ENCODE measurements around the gene GLRA1. TPM values are rescaled to one million over a fixed set of nuclear protein-coding genes. Genes with fewer than 3 reads are reported as not detected.
"Not testable (repeated sequence)": the region's sequence is repeated elsewhere in the genome, so short reads cannot be mapped to it uniquely, and the experiment has no call there.

GLRA1 gene
- total and polyA plus RNA-seq, 5 experiments from 2014 or later = not detected

- Mint-ChIP-seq H3K4me1 (peaks cover 0 to 4% (median 0%) of the 10 kb centered on the region in 4 donors), H3K9me3 (peaks cover 0 to 7% (median 0%) of the 10 kb centered on the region in 9 donors), H3K27ac (no peak overlapping the region), H3K4me3 (no peak overlapping the region), H3K27me3 (peaks cover 0 to 1% (median 0%) of the 10 kb centered on the region in 5 donors), H3K36me3 (peaks cover 0 to 5% (median 0%) of the 10 kb centered on the region in 3 donors)
- POLR2A ChIA-PET = no interaction called here
- ATAC-seq (no peak), DNase-seq (no peak)
Measured at GRCh38 chr5:151870820-151871219, 53.8 kb downstream of the GLRA1 start.

GRCh38 chr5:151870271-151870670 lies 54.4 kb downstream of the GLRA1 start:
- ATAC-seq (no peak), DNase-seq (no peak)
- peaks cover 0 to 5% (median 0%) of the 10 kb centered on the region in 3 donors for H3K36me3 Mint-ChIP-seq
- peaks cover 0 to 4% (median under 1%) of the 10 kb centered on the region in 4 donors for H3K4me1 Mint-ChIP-seq
- H3K9me3 Mint-ChIP-seq = peaks cover 0 to 7% (median 0%) of the 10 kb centered on the region in 9 donors
- H3K27me3 Mint-ChIP-seq = peaks cover 0 to 1% (median 0%) of the 10 kb centered on the region in 5 donors
- H3K4me3 Mint-ChIP-seq = no peak overlapping the region
- no peak overlapping the region for H3K27ac Mint-ChIP-seq
- POLR2A ChIA-PET = no interaction called here

- peaks cover 0 to 7% (median 0%) of the 10 kb centered on the region in 9 donors for H3K9me3 Mint-ChIP-seq
- H3K4me3 Mint-ChIP-seq = no peak overlapping the region
- peaks cover 0 to 4% (median 0%) of the 10 kb centered on the region in 5 donors for H3K27me3 Mint-ChIP-seq
- no peak for DNase-seq
- H3K4me1 Mint-ChIP-seq = peaks cover 0 to 4% (median under 1%) of the 10 kb centered on the region in 4 donors
- POLR2A ChIA-PET = no interaction called here
- ATAC-seq = no peak
- H3K36me3 Mint-ChIP-seq = peaks cover 0 to 5% (median 0%) of the 10 kb centered on the region in 3 donors
- H3K27ac Mint-ChIP-seq = no peak overlapping the region
Measured at GRCh38 chr5:151869843-151870242, 54.8 kb downstream of the GLRA1 start.

- H3K4me3 Mint-ChIP-seq = no peak overlapping the region
- H3K36me3 Mint-ChIP-seq = no peaks in the 10 kb centered on the region
- ATAC-seq = peak in 1 of 2 donors; percentile 79
- peaks cover 0 to 5% (median 0%) of the 10 kb centered on the region in 9 donors for H3K9me3 Mint-ChIP-seq
- DNase-seq = peak in 4 of 10 donors; percentile 11 to 24 (median 16)
- POLR2A ChIA-PET = interaction anchor here (0.7 kb wide), 1 partner anchor 87 kb away, joined by 4 read pairs; no protein-coding TSS in a partner anchor
- peaks cover 0 to 7% (median 0%) of the 10 kb centered on the region in 5 donors for H3K27me3 Mint-ChIP-seq
- H3K4me1 Mint-ChIP-seq = peaks cover 0 to 4% (median under 1%) of the 10 kb centered on the region in 4 donors
- no peak overlapping the region for H3K27ac Mint-ChIP-seq
Measured at GRCh38 chr5:151868451-151868850, 56.2 kb downstream of the GLRA1 start.

GRCh38 chr5:151864061-151864748 lies 60.4 kb downstream of the GLRA1 start:
- Mint-ChIP-seq H3K9me3 (peaks cover 0 to 4% (median 0%) of the 10 kb centered on the region in 9 donors), H3K36me3 (no peaks in the 10 kb centered on the region), H3K27ac (no peak overlapping the region), H3K4me1 (peaks cover 0 to 4% (median under 1%) of the 10 kb centered on the region in 4 donors), H3K4me3 (no peak overlapping the region), H3K27me3 (peaks cover 0 to 7% (median 0%) of the 10 kb centered on the region in 5 donors)
- no peak for ATAC-seq
- DNase-seq = no peak
- POLR2A ChIA-PET = no interaction called here

GRCh38 chr5:151863566-151863965 lies 61.1 kb downstream of the GLRA1 start:
- H3K27me3 Mint-ChIP-seq = peaks cover 0 to 7% (median 0%) of the 10 kb centered on the region in 5 donors
- ATAC-seq = no peak
- no peak for DNase-seq
- no peak overlapping the region for H3K4me3 Mint-ChIP-seq
- POLR2A ChIA-PET = no interaction called here
- peaks cover 0 to 2% (median under 1%) of the 10 kb centered on the region in 4 donors for H3K4me1 Mint-ChIP-seq
- no peak overlapping the region for H3K27ac Mint-ChIP-seq
- H3K36me3 Mint-ChIP-seq = no peaks in the 10 kb centered on the region
- H3K9me3 Mint-ChIP-seq = peaks cover 0 to 4% (median 0%) of the 10 kb centered on the region in 9 donors

- POLR2A ChIA-PET = no interaction called here
- no peaks in the 10 kb centered on the region for H3K36me3 Mint-ChIP-seq
Measured at GRCh38 chr5:151862811-151863472, 61.7 kb downstream of the GLRA1 start.

GRCh38 chr5:151860867-151861266 lies 63.8 kb downstream of the GLRA1 start:
- POLR2A ChIA-PET, H3K27me3 Mint-ChIP-seq, DNase-seq, H3K9me3 Mint-ChIP-seq, H3K4me1 Mint-ChIP-seq, H3K36me3 Mint-ChIP-seq, ATAC-seq, H3K4me3 Mint-ChIP-seq, H3K27ac Mint-ChIP-seq: not testable (repeated sequence)

More at GRCh38 chr5:151862811-151863472, 61.7 kb downstream of the GLRA1 start:
- no peak for DNase-seq
- H3K27ac Mint-ChIP-seq = no peak overlapping the region
- peaks cover 0 to 4% (median 0%) of the 10 kb centered on the region in 9 donors for H3K9me3 Mint-ChIP-seq
- H3K4me3 Mint-ChIP-seq = no peak overlapping the region
- peaks cover 0 to 7% (median 0%) of the 10 kb centered on the region in 5 donors for H3K27me3 Mint-ChIP-seq
- H3K4me1 Mint-ChIP-seq = peaks cover 0 to 2% (median 0%) of the 10 kb centered on the region in 4 donors
- ATAC-seq = no peak

- Mint-ChIP-seq H3K4me1 (no peaks in the 10 kb centered on the region), H3K27me3 (peaks cover 0 to 1% (median 0%) of the 10 kb centered on the region in 5 donors), H3K36me3 (peaks cover 0 to 3% (median 0%) of the 10 kb centered on the region in 3 donors), H3K4me3 (no peak overlapping the region), H3K9me3 (peaks cover 0 to 4% (median 0%) of the 10 kb centered on the region in 9 donors), H3K27ac (no peak overlapping the region)
- DNase-seq (no peak), ATAC-seq (no peak)
- POLR2A ChIA-PET = no interaction called here
Measured at GRCh38 chr5:151856861-151857260, 67.8 kb downstream of the GLRA1 start.

- Mint-ChIP-seq H3K4me1 (no peaks in the 10 kb centered on the region), H3K27ac (no peak overlapping the region), H3K4me3 (no peak overlapping the region), H3K9me3 (no peaks in the 10 kb centered on the region), H3K27me3 (peaks cover 0 to 1% (median 0%) of the 10 kb centered on the region in 5 donors), H3K36me3 (peaks cover 0 to 3% (median 0%) of the 10 kb centered on the region in 3 donors)
- DNase-seq = no peak
- no peak for ATAC-seq
- POLR2A ChIA-PET = no interaction called here
Measured at GRCh38 chr5:151855701-151856100, 69.0 kb downstream of the GLRA1 start.

- peaks cover 0 to 7% (median 2%) of the 10 kb centered on the region in 9 donors for H3K9me3 Mint-ChIP-seq
- ATAC-seq (no peak), DNase-seq (no peak)
- POLR2A ChIA-PET = no interaction called here
- H3K4me3 Mint-ChIP-seq = no peak overlapping the region
- no peaks in the 10 kb centered on the region for H3K27me3 Mint-ChIP-seq
- no peaks in the 10 kb centered on the region for H3K4me1 Mint-ChIP-seq
- H3K36me3 Mint-ChIP-seq = peaks cover 0 to 3% (median 0%) of the 10 kb centered on the region in 3 donors
- H3K27ac Mint-ChIP-seq = no peak overlapping the region
Measured at GRCh38 chr5:151847871-151848270, 76.8 kb downstream of the GLRA1 start.

- POLR2A ChIA-PET = no interaction called here
- peaks cover 0 to 15% (median 3%) of the 10 kb centered on the region in 9 donors for H3K9me3 Mint-ChIP-seq
- DNase-seq = no peak
- peaks cover 0 to 3% (median 0%) of the 10 kb centered on the region in 3 donors for H3K36me3 Mint-ChIP-seq
- H3K4me3 Mint-ChIP-seq = no peak overlapping the region
- H3K27ac Mint-ChIP-seq = no peak overlapping the region
- no peak for ATAC-seq
- H3K27me3 Mint-ChIP-seq = no peaks in the 10 kb centered on the region
- no peaks in the 10 kb centered on the region for H3K4me1 Mint-ChIP-seq
Measured at GRCh38 chr5:151846765-151847164, 77.9 kb downstream of the GLRA1 start.

GRCh38 chr5:151832843-151833242 lies 91.8 kb downstream of the GLRA1 start:
- H3K4me1 Mint-ChIP-seq = peaks cover 5 to 21% (median 20%) of the 10 kb centered on the region in 4 donors
- DNase-seq, H3K27me3 Mint-ChIP-seq, H3K27ac Mint-ChIP-seq, H3K4me3 Mint-ChIP-seq, ATAC-seq: not testable (repeated sequence)
- peaks cover 11 to 77% (median 45%) of the 10 kb centered on the region in 9 donors for H3K9me3 Mint-ChIP-seq
- POLR2A ChIA-PET = interaction anchor here (0.8 kb wide), 1 partner anchor 16 kb away, joined by 5 read pairs; no protein-coding TSS in a partner anchor
- H3K36me3 Mint-ChIP-seq = peaks cover 8 to 42% (median 38%) of the 10 kb centered on the region in 3 donors

Data from naive thymus-derived CD8-positive, alpha-beta T cell (primary cell).